HEK293T (cell line): ENCODE measurements around the gene MLF2.

Source experiments
- CTCF ChIA-PET: fragments of 350-600 bp; formaldehyde crosslinking; extraction: SDS; loops from one replicate; lab custom pipeline; 2021; ENCODE audit warnings: antibody characterized with exemption, inconsistent platforms; lab: Yijun Ruan, JAX
- POLR2A ChIA-PET: fragments of 350-600 bp; formaldehyde crosslinking; extraction: SDS; loops from one replicate; lab custom pipeline; 2020; ENCODE audit warnings: antibody characterized with exemption, inconsistent platforms; lab: Yijun Ruan, JAX
- DNase-seq: peaks from one replicate; pipeline ENCODE4 v3.0.0; 2012; ENCODE audit warnings: mixed read lengths; ENCODE audit errors: extremely low spot score
- ARNT ChIP-seq: fragments of 450-650 bp; IDR thresholded peaks from 2 replicates; pipeline ENCODE4 v1.6.1; 2017; ENCODE audit warnings: mild to moderate bottlenecking
- BHLHE40 ChIP-seq: fragments of 450-650 bp; IDR thresholded peaks from 2 replicates; pipeline ENCODE4 v1.6.1; 2016; ENCODE audit warnings: mild to moderate bottlenecking, moderate library complexity, borderline replicate concordance
- CTBP1 ChIP-seq: fragments of 450-650 bp; IDR thresholded peaks from 2 replicates; pipeline ENCODE4 v1.6.1; 2016; ENCODE audit warnings: borderline replicate concordance
- ELF4 ChIP-seq: fragments of 450-650 bp; IDR thresholded peaks from 2 replicates; pipeline ENCODE4 v1.6.1; 2017; ENCODE audit warnings: antibody characterized with exemption
- FOXA1 ChIP-seq: fragments of 450-650 bp; IDR thresholded peaks from 2 replicates; pipeline ENCODE4 v1.6.1; 2016; ENCODE audit warnings: mild to moderate bottlenecking
- FOXK2 ChIP-seq: fragments of 450-650 bp; IDR thresholded peaks from 2 replicates; pipeline ENCODE4 v1.6.1; 2016; ENCODE audit warnings: mild to moderate bottlenecking
- FOXM1 ChIP-seq: fragments of 450-650 bp; IDR thresholded peaks from 2 replicates; pipeline ENCODE4 v1.6.1; 2017; ENCODE audit warnings: mild to moderate bottlenecking, borderline replicate concordance
- HDGF ChIP-seq: fragments of 450-650 bp; IDR thresholded peaks from 2 replicates; pipeline ENCODE4 v1.6.1; 2017; ENCODE audit warnings: antibody characterized with exemption, borderline replicate concordance
- L3MBTL2 ChIP-seq: fragments of 450-650 bp; conservative IDR thresholded peaks from 2 replicates; pipeline ENCODE4 v1.6.1; 2016; ENCODE audit warnings: mild to moderate bottlenecking
- LEF1 ChIP-seq: fragments of 450-650 bp; IDR thresholded peaks from 2 replicates; pipeline ENCODE4 v1.6.1; 2017; ENCODE audit warnings: mild to moderate bottlenecking, borderline replicate concordance
- NFRKB ChIP-seq: fragments of 450-650 bp; IDR thresholded peaks from 2 replicates; pipeline ENCODE4 v1.6.1; 2016; ENCODE audit warnings: mild to moderate bottlenecking, moderate library complexity
- PKNOX1 ChIP-seq: fragments of 450-650 bp; IDR thresholded peaks from 2 replicates; pipeline ENCODE4 v1.6.1; 2016
- SP1 ChIP-seq: fragments of 450-650 bp; IDR thresholded peaks from 2 replicates; pipeline ENCODE4 v1.6.1; 2017
- SUZ12 ChIP-seq: fragments of 450-650 bp; IDR thresholded peaks from 2 replicates; pipeline ENCODE4 v1.6.1; 2016; ENCODE audit warnings: mild to moderate bottlenecking
- TARDBP ChIP-seq: fragments of 450-650 bp; IDR thresholded peaks from 2 replicates; pipeline ENCODE4 v1.6.1; 2016
- ZNF384 ChIP-seq: fragments of 450-650 bp; IDR thresholded peaks from 2 replicates; pipeline ENCODE4 v1.6.1; 2016

Gene MLF2

GRCh38 chr12:6769666-6770065 lies 16.7 kb upstream of the MLF2 start:
- POLR2A ChIA-PET: interaction anchor here (1.0 to 8.6 kb wide), 4 partner anchors 16 to 81 kb away, joined by 4 to 148 read pairs (median 27); partner anchors contain the start of genes COPS7A, GPR162, MLF2 and ZNF384
- CTCF ChIA-PET: interaction anchor here (2.1 kb wide), 1 partner anchor 16 kb away, joined by 15 read pairs; the partner anchor contains the start of gene MLF2
- TF ChIP-seq HDGF: no peak
- TF ChIP-seq ZNF384: no peak
- no peak for TF ChIP-seq BHLHE40
- no peak for TF ChIP-seq PKNOX1
- TF ChIP-seq FOXK2: no peak
- no peak for TF ChIP-seq L3MBTL2
- TF ChIP-seq ARNT: no peak
- no peak for TF ChIP-seq FOXA1
- TF ChIP-seq SUZ12: no peak
- no peak for TF ChIP-seq CTBP1
- no peak for TF ChIP-seq SP1
- no peak for TF ChIP-seq ELF4
- no peak for TF ChIP-seq FOXM1
- TF ChIP-seq LEF1: no peak
- no peak for TF ChIP-seq TARDBP
- no peak for TF ChIP-seq NFRKB
- no peak for DNase-seq

- ChIA-PET POLR2A (interaction anchor here (1.0 to 8.6 kb wide), 4 partner anchors 16 to 80 kb away, joined by 4 to 148 read pairs (median 27); partner anchors contain the start of genes COPS7A, GPR162, MLF2 and ZNF384), CTCF (interaction anchor here (2.1 kb wide), 1 partner anchor 15 kb away, joined by 15 read pairs; the partner anchor contains the start of gene MLF2)
- no peak for TF ChIP-seq FOXK2
- TF ChIP-seq BHLHE40: no peak
- TF ChIP-seq ELF4: no peak
- no peak for TF ChIP-seq FOXM1
- TF ChIP-seq TARDBP: no peak
- TF ChIP-seq NFRKB: no peak
- no peak for TF ChIP-seq L3MBTL2
- no peak for TF ChIP-seq ARNT
- TF ChIP-seq ZNF384: no peak
- TF ChIP-seq SUZ12: no peak
- no peak for TF ChIP-seq PKNOX1
- no peak for TF ChIP-seq HDGF
- no peak for TF ChIP-seq LEF1
- no peak for TF ChIP-seq FOXA1
- TF ChIP-seq CTBP1: no peak
- no peak for TF ChIP-seq SP1
- DNase-seq: no peak
Measured at GRCh38 chr12:6768990-6769389, 16.0 kb upstream of the MLF2 start.

- DNase-seq: no peak
- CTCF ChIA-PET: interaction anchor here (2.1 to 4.1 kb wide), 2 partner anchors 15 kb away, joined by 15 to 38 read pairs; partner anchors contain the start of gene MLF2
- TF ChIP-seq NFRKB: no peak
- no peak for TF ChIP-seq FOXA1
- no peak for TF ChIP-seq TARDBP
- no peak for TF ChIP-seq PKNOX1
- no peak for TF ChIP-seq ELF4
- no peak for TF ChIP-seq HDGF
- TF ChIP-seq SP1: no peak
- no peak for TF ChIP-seq FOXM1
- no peak for TF ChIP-seq FOXK2
- TF ChIP-seq L3MBTL2: no peak
- no peak for TF ChIP-seq ARNT
- no peak for TF ChIP-seq ZNF384
- TF ChIP-seq BHLHE40: no peak
- TF ChIP-seq LEF1: no peak
- TF ChIP-seq SUZ12: no peak
- no peak for TF ChIP-seq CTBP1
- POLR2A ChIA-PET: interaction anchor here (1.0 to 8.6 kb wide), 6 partner anchors 9 to 59 kb away, joined by 3 to 148 read pairs (median 24); partner anchors contain the start of genes COPS7A, GPR162 and MLF2
Measured at GRCh38 chr12:6768437-6768914, 15.5 kb upstream of the MLF2 start.

GRCh38 chr12:6767353-6768319 lies 14.7 kb upstream of the MLF2 start:
- ChIA-PET CTCF (interaction anchor here (0.9 to 4.1 kb wide), 11 partner anchors 11 to 158 kb away, joined by 3 to 38 read pairs (median 6); partner anchors contain the start of genes COPS7A, GPR162 and MLF2), POLR2A (interaction anchor here (0.8 to 8.6 kb wide), 17 partner anchors 10 to 99 kb away, joined by 3 to 148 read pairs (median 6); partner anchors contain the start of genes CD4, CDCA3, COPS7A and GPR162)
- no peak for TF ChIP-seq TARDBP
- peak; percentile 43 for TF ChIP-seq L3MBTL2
- no peak for TF ChIP-seq ZNF384
- no peak for TF ChIP-seq ARNT
- TF ChIP-seq FOXM1: no peak
- no peak for DNase-seq
